MM.1S (cell line): ENCODE results near the gene SLC30A5.

ENCODE experiments used
- DNase-seq: peaks from one replicate; pipeline ENCODE4 v3.0.0-alpha.2; 2015
- H2AFZ ChIP-seq: fragments of 300-600 bp; sonication (generic); 2 replicates; pipeline ENCODE4 v1.6.0; 2016; ENCODE audit warnings: antibody characterized with exemption, low read length
- H3F3A ChIP-seq: fragments of 300-600 bp; sonication (generic); 2 replicates; pipeline ENCODE4 v1.6.1; 2016; ENCODE audit warnings: mild to moderate bottlenecking, antibody characterized with exemption, low read length, moderate library complexity, mixed read lengths; ENCODE audit not compliant: insufficient read depth
- H3K27ac ChIP-seq: fragments of 300-600 bp; sonication (generic); 2 replicates; pipeline ENCODE4 v1.5.1; 2016; ENCODE audit warnings: mild to moderate bottlenecking, low read length
- H3K27me3 ChIP-seq: fragments of 300-600 bp; sonication (generic); replicated peaks from 2 replicates; pipeline ENCODE4 v1.6.0; 2016; ENCODE audit warnings: low read length; ENCODE audit not compliant: insufficient read depth
- H3K36me3 ChIP-seq: fragments of 300-600 bp; sonication (generic); replicated peaks from 2 replicates; pipeline ENCODE4 v1.6.1; 2016; ENCODE audit warnings: mild to moderate bottlenecking, low read length, mixed read lengths; ENCODE audit not compliant: insufficient read depth
- H3K4me1 ChIP-seq: fragments of 300-600 bp; sonication (generic); 2 replicates; pipeline ENCODE4 v1.6.1; 2016; ENCODE audit warnings: low read length, mixed read lengths
- H3K4me2 ChIP-seq: fragments of 300-600 bp; sonication (generic); 2 replicates; pipeline ENCODE4 v1.6.0; 2016; ENCODE audit warnings: low read depth, low read length
- H3K4me3 ChIP-seq: fragments of 300-600 bp; sonication (generic); 2 replicates; pipeline ENCODE4 v1.5.1; 2016; ENCODE audit warnings: low read length, mixed read lengths
- H3K79me2 ChIP-seq: fragments of 300-600 bp; sonication (generic); 2 replicates; pipeline ENCODE4 v1.6.1; 2016; ENCODE audit warnings: mixed run types, low read length, mixed read lengths
- H3K9ac ChIP-seq: fragments of 300-600 bp; sonication (generic); 2 replicates; pipeline ENCODE4 v1.6.1; 2016; ENCODE audit warnings: low read length, mixed read lengths
- H3K9me2 ChIP-seq: fragments of 300-600 bp; sonication (generic); replicated peaks from 2 replicates; pipeline ENCODE4 v1.6.1; 2016; ENCODE audit warnings: mild to moderate bottlenecking, low read length, mixed read lengths; ENCODE audit not compliant: insufficient read depth
- H3K9me3 ChIP-seq: fragments of 300-600 bp; sonication (generic); replicated peaks from 2 replicates; pipeline ENCODE4 v1.6.1; 2016; ENCODE audit warnings: mild to moderate bottlenecking, low read length, mixed read lengths; ENCODE audit not compliant: insufficient read depth
- H4K20me1 ChIP-seq: fragments of 300-600 bp; sonication (generic); 2 replicates; pipeline ENCODE4 v1.6.1; 2016; ENCODE audit warnings: mild to moderate bottlenecking, low read length, moderate library complexity, mixed read lengths; ENCODE audit not compliant: insufficient read depth
- CTCF ChIP-seq: fragments of 300-600 bp; sonication (generic); IDR thresholded peaks from 2 replicates; pipeline ENCODE4 v1.5.1; 2016; ENCODE audit warnings: antibody characterized with exemption, low read length, mixed read lengths
- EZH2 ChIP-seq: fragments of 300-600 bp; sonication (generic); optimal IDR thresholded peaks from 2 replicates; pipeline ENCODE3; 2017; ENCODE audit warnings: low read depth, mild to moderate bottlenecking, antibody characterized with exemption, low read length, mixed read lengths
- EZH2phosphoT487 ChIP-seq: fragments of 300-600 bp; sonication (generic); IDR thresholded peaks from 2 replicates; pipeline ENCODE4 v1.6.1; 2018; ENCODE audit warnings: antibody characterized with exemption, low read length

The SLC30A5 gene

DNA sequence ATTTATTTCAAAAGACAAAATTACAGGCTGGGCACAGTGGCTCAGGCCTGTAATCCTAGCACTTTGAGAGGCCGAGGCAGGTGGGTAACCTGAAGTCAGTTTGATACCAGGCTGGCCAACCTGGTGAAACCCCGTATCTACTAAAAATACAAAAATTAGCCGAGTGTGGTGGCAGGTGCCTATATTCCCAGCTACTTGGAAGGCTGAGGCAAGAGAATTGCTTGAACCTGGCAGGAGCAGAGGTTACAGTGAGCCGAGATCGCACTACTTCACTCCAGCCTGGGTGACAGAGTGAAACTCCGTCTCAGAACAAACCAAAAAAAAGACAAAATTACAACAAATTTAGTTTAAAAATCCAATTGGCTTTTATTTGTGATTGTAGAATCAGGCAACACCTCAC lies 14.3 kb upstream of the SLC30A5 start:
- H3K9me3 ChIP-seq, result no peaks in the 10 kb centered on the region
- TF ChIP-seq EZH2phosphoT487 (no peak), EZH2 (no peak), CTCF (no peak)
- H3K9me2 ChIP-seq, result no peaks in the 10 kb centered on the region
- no peak for DNase-seq
- H3K9ac ChIP-seq, result no peak overlapping the region
- H4K20me1 ChIP-seq, result no peaks in the 10 kb centered on the region
- H3F3A ChIP-seq, result no peaks in the 10 kb centered on the region
- no peak overlapping the region for H3K27ac ChIP-seq
- H3K36me3 ChIP-seq, result no peaks in the 10 kb centered on the region
- no peak overlapping the region for H2AFZ ChIP-seq
- H3K27me3 ChIP-seq, result no peaks in the 10 kb centered on the region
- H3K79me2 ChIP-seq, result no peaks in the 10 kb centered on the region
- no peak overlapping the region for H3K4me2 ChIP-seq
- no peaks in the 10 kb centered on the region for H3K4me1 ChIP-seq
- no peak overlapping the region for H3K4me3 ChIP-seq

DNA sequence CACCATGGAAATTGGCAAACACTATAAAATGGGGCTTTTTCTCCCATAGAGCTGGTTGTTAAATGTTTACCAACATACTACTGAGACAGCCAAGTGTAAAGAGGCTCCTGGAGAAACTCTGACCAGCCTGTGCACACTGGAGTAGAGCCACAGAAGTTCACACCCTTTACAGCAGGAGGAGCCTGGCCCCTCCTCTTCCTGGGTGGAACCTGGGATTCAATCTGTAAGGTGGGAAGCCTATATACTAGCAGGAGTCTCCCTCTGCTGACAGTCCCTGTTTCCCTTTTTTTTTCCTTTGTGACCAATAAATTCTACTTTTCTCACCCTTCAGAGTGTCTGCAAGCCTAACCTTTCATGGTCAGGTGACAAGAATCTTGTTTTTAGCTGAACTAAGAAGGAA lies 10.4 kb upstream of the SLC30A5 start:
- no peaks in the 10 kb centered on the region for H4K20me1 ChIP-seq
- no peaks in the 10 kb centered on the region for H3K9me3 ChIP-seq
- no peaks in the 10 kb centered on the region for H3F3A ChIP-seq
- H3K27me3 ChIP-seq, result no peaks in the 10 kb centered on the region
- no peaks in the 10 kb centered on the region for H3K79me2 ChIP-seq
- no peak for TF ChIP-seq EZH2
- TF ChIP-seq EZH2phosphoT487, result no peak
- TF ChIP-seq CTCF, result no peak
- H3K9ac ChIP-seq, result no peak overlapping the region
- no peaks in the 10 kb centered on the region for H3K36me3 ChIP-seq
- no peak overlapping the region for H2AFZ ChIP-seq
- no peak overlapping the region for H3K4me2 ChIP-seq
- DNase-seq, result no peak
- H3K9me2 ChIP-seq, result no peaks in the 10 kb centered on the region
- H3K4me1 ChIP-seq, result no peaks in the 10 kb centered on the region
- no peak overlapping the region for H3K4me3 ChIP-seq
- no peak overlapping the region for H3K27ac ChIP-seq

- Histone ChIP-seq H3K9me3 (no peaks in the 10 kb centered on the region), H3K4me3 (no peak overlapping the region), H3K9ac (no peak overlapping the region), H3K4me2 (no peak overlapping the region), H3F3A (no peaks in the 10 kb centered on the region), H3K9me2 (no peaks in the 10 kb centered on the region), H2AFZ (no peak overlapping the region), H3K27ac (no peak overlapping the region), H3K27me3 (no peaks in the 10 kb centered on the region), H3K4me1 (no peaks in the 10 kb centered on the region), H4K20me1 (no peaks in the 10 kb centered on the region), H3K36me3 (no peaks in the 10 kb centered on the region), H3K79me2 (no peaks in the 10 kb centered on the region)
- DNase-seq, result no peak
- TF ChIP-seq CTCF (no peak), EZH2phosphoT487 (no peak), EZH2 (no peak)
These were observed 9.6 kb upstream of the SLC30A5 start for GRCh38 chr5:69084195-69084594.
